Endothelial cell (in vitro differentiated cells): Measurements from ENCODE around the gene SLIRP. TPM values are rescaled to one million over a fixed set of nuclear protein-coding genes. Genes with fewer than 3 reads are reported as not detected.

ENCODE experiments used
- DNase-seq: peaks from one replicate; pipeline ENCODE4 v3.0.0; 2021; ENCODE audit warnings: low spot score
- H3K27ac Mint-ChIP-seq: one replicate; pipeline ENCODE4 v1.8.0; 2021; ENCODE audit warnings: mixed read lengths, inconsistent platforms; ENCODE audit not compliant: unreplicated experiment
- H3K27me3 Mint-ChIP-seq: one replicate; pipeline ENCODE4 v1.8.0; 2021; ENCODE audit warnings: mild to moderate bottlenecking, moderate library complexity, mixed read lengths, inconsistent platforms; ENCODE audit not compliant: unreplicated experiment
- H3K36me3 Mint-ChIP-seq: one replicate; pipeline ENCODE4 v1.8.0; 2021; ENCODE audit warnings: mild to moderate bottlenecking, low read depth, mixed read lengths, inconsistent platforms; ENCODE audit not compliant: unreplicated experiment
- H3K4me1 Mint-ChIP-seq: one replicate; pipeline ENCODE4 v1.8.0; 2021; ENCODE audit warnings: mild to moderate bottlenecking, mixed read lengths, inconsistent platforms; ENCODE audit not compliant: unreplicated experiment
- H3K4me3 Mint-ChIP-seq: one replicate; pipeline ENCODE4 v1.8.0; 2021; ENCODE audit warnings: mild to moderate bottlenecking, mixed read lengths, inconsistent platforms; ENCODE audit not compliant: unreplicated experiment
- H3K9me3 Mint-ChIP-seq: one replicate; pipeline ENCODE4 v1.8.0; 2021; ENCODE audit warnings: mixed read lengths, inconsistent platforms; ENCODE audit not compliant: unreplicated experiment
- total RNA-seq: library from RNA; stranded (reverse); fragmentation: NEBNext Ultra II Directional; extraction: Animal tissue kit (Norgen Biotek cat#: 25700); gene quantifications from one replicate; pipeline ENCODE4 v1.2.1, GENCODE V29; 2021; ENCODE audit not compliant: unreplicated experiment
- TF ChIP-seq, protein P1 (sequence below): fragments of 200-600 bp; sonication (generic); IDR thresholded peaks from one replicate; pipeline ENCODE4 v1.5.0; 2021; ENCODE audit warnings: antibody characterized with exemption; ENCODE audit not compliant: unreplicated experiment

SLIRP gene
- total RNA-seq, 1 donor from 2014 or later: 94.7 TPM

- no peaks in the 10 kb centered on the region for H3K27me3 Mint-ChIP-seq
- H3K4me1 Mint-ChIP-seq: peaks cover 43% of the 10 kb centered on the region
- H3K27ac Mint-ChIP-seq: no peak overlapping the region
- TF ChIP-seq, protein P1, sequence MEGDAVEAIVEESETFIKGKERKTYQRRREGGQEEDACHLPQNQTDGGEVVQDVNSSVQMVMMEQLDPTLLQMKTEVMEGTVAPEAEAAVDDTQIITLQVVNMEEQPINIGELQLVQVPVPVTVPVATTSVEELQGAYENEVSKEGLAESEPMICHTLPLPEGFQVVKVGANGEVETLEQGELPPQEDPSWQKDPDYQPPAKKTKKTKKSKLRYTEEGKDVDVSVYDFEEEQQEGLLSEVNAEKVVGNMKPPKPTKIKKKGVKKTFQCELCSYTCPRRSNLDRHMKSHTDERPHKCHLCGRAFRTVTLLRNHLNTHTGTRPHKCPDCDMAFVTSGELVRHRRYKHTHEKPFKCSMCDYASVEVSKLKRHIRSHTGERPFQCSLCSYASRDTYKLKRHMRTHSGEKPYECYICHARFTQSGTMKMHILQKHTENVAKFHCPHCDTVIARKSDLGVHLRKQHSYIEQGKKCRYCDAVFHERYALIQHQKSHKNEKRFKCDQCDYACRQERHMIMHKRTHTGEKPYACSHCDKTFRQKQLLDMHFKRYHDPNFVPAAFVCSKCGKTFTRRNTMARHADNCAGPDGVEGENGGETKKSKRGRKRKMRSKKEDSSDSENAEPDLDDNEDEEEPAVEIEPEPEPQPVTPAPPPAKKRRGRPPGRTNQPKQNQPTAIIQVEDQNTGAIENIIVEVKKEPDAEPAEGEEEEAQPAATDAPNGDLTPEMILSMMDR: no peak
- DNase-seq: no peak
- no peak overlapping the region for H3K4me3 Mint-ChIP-seq
- peaks cover 32% of the 10 kb centered on the region for H3K36me3 Mint-ChIP-seq
- H3K9me3 Mint-ChIP-seq: no peaks in the 10 kb centered on the region
These were observed 16.6 kb upstream of the SLIRP start for GRCh38 chr14:77691259-77691658.

- Mint-ChIP-seq H3K36me3 (peaks cover 3% of the 10 kb centered on the region), H3K9me3 (no peaks in the 10 kb centered on the region), H3K27me3 (peaks cover 2% of the 10 kb centered on the region), H3K4me3 (peak overlapping the region; percentile 96), H3K4me1 (peaks cover 36% of the 10 kb centered on the region), H3K27ac (peak overlapping the region; percentile 58)
- TF ChIP-seq, protein P1: no peak
- peak; percentile 4 for DNase-seq
These were observed 564 bp upstream of the SLIRP start for GRCh38 chr14:77707355-77707723.

DNA sequence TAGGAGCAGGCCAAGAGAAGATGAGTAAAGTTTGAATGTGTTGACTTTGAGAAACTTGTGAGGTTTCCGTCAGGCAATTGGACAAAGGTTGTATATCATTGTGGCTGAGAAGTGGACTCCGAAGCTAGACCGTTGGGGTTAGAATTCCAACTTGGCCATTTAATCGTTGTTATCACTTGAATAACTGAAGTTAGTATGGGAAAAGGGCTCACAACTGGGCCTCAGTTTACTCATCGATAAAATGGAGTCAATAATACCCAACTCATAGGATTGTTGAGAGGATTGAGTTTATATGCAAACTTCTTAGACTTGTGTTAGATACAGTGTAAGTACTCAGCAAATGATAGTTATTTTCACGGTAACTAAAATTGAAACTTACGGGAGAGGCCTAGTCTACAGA, 846 bp downstream of the SLIRP start:
- peaks cover 3% of the 10 kb centered on the region for H3K36me3 Mint-ChIP-seq
- peak overlapping the region; percentile 62 for H3K27ac Mint-ChIP-seq
- H3K27me3 Mint-ChIP-seq: peaks cover 2% of the 10 kb centered on the region
- no peak for DNase-seq
- peak overlapping the region; percentile 96 for H3K4me3 Mint-ChIP-seq
- TF ChIP-seq, protein P1: no peak
- no peaks in the 10 kb centered on the region for H3K9me3 Mint-ChIP-seq
- H3K4me1 Mint-ChIP-seq: peaks cover 36% of the 10 kb centered on the region

DNA sequence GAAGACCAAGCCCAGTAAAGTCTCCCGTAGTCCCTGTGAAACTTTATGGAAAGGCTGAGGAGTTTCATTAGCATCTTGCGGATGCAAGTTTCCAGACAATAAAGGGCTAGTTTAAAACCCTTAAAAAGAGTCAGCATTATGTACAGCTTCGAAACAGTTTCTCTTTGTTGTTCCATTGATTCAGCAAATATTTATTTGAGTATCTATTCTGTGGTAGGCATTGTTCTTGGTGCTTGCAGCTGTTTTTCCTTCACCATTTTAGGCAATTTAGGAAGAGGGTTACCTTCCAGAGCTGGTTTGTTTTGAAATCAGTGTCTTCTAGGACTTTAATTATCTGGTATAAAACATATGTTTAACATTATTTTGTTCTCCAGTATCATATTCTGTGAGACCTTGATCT, 1.5 kb downstream of the SLIRP start:
- Mint-ChIP-seq H3K4me3 (peak overlapping the region; percentile 96), H3K4me1 (peaks cover 36% of the 10 kb centered on the region), H3K9me3 (no peaks in the 10 kb centered on the region), H3K27ac (no peak overlapping the region), H3K27me3 (peaks cover 2% of the 10 kb centered on the region), H3K36me3 (peaks cover 3% of the 10 kb centered on the region)
- TF ChIP-seq, protein P1: no peak
- no peak for DNase-seq

- TF ChIP-seq, protein P1: no peak
- H3K4me3 Mint-ChIP-seq: peak overlapping the region; percentile 9
- no peak for DNase-seq
- peaks cover 4% of the 10 kb centered on the region for H3K27me3 Mint-ChIP-seq
- H3K9me3 Mint-ChIP-seq: no peaks in the 10 kb centered on the region
- H3K4me1 Mint-ChIP-seq: peaks cover 36% of the 10 kb centered on the region
- H3K36me3 Mint-ChIP-seq: peaks cover 10% of the 10 kb centered on the region
- H3K27ac Mint-ChIP-seq: no peak overlapping the region
These were observed 2.5 kb downstream of the SLIRP start for GRCh38 chr14:77710364-77710763.
